B cell (primary cell): Measurements from ENCODE around the gene RIPK1. TPM values are rescaled to one million over a fixed set of nuclear protein-coding genes. Genes with fewer than 3 reads are reported as not detected.

Experiments
- ATAC-seq: fragments of 200-7000 bp; cut with Tn5 transposase; one replicate; pipeline ENCODE4 v1.10.0; 2021; ENCODE audit warnings: low read depth, mild to moderate bottlenecking, moderate number of reproducible peaks, moderate library complexity
- CTCF ChIA-PET: fragments of 350-600 bp; sonication (Branson Sonifier 250); formaldehyde crosslinking; loops from one replicate; lab custom pipeline; 2021; ENCODE audit warnings: antibody characterized with exemption, inconsistent platforms; lab: Charles Lee
- POLR2A ChIA-PET: fragments of 350-600 bp; sonication (Branson Sonifier 250); formaldehyde crosslinking; loops from one replicate; lab custom pipeline; 2021; ENCODE audit warnings: antibody characterized with exemption; lab: Charles Lee
- DNase-seq: peaks from one replicate; pipeline ENCODE4 v3.0.0; 2013
- H2AFZ ChIP-seq: 2 replicates; pipeline ENCODE4 v1.6.1; 2012; ENCODE audit warnings: mild to moderate bottlenecking, low read depth, low read length; ENCODE audit not compliant: insufficient read depth, poor library complexity, severe bottlenecking
- H3K27ac ChIP-seq, 2 donors: 1 replicate in 1 of 2; 2 replicates in 1 of 2; pipeline ENCODE4 v1.5.1; 2012 to 2013; ENCODE audit warnings: low read length in 2 of 2, mild to moderate bottlenecking in 2 of 2, moderate library complexity in 1 of 2
- H3K27me3 ChIP-seq, 4 experiments: fragments of 200-600 bp in 1 of 4; sonication (generic) in 1 of 4; replicated peaks in 1 of 4; 1 replicate in 2 of 4; 2 replicates in 2 of 4; pipeline versions ENCODE4 v1.6.1 to v1.7.0; 2013 to 2016; ENCODE audit warnings: low read length in 3 of 4, mild to moderate bottlenecking in 2 of 4, mixed read lengths in 1 of 4, moderate library complexity in 1 of 4; ENCODE audit not compliant: insufficient read depth in 4 of 4, control insufficient read depth in 3 of 4; ENCODE audit errors: control extremely low read depth in 1 of 4
- H3K36me3 ChIP-seq, 2 experiments: replicated peaks in 1 of 2; 1 replicate in 1 of 2; 2 replicates in 1 of 2; pipeline versions ENCODE4 v1.6.1 to v1.7.1; 2013; ENCODE audit warnings: low read length in 1 of 2; ENCODE audit not compliant: insufficient read depth in 2 of 2, control insufficient read depth in 1 of 2; ENCODE audit errors: control extremely low read depth in 1 of 2, extremely low read depth in 1 of 2
- H3K4me1 ChIP-seq, 2 donors: fragments of 200-600 bp in 1 of 2; sonication (generic) in 1 of 2; 1 replicate in 1 of 2; 2 replicates in 1 of 2; pipeline versions ENCODE4 v1.5.1 to v1.6.1; 2013 to 2017; ENCODE audit warnings: low read length in 2 of 2; ENCODE audit not compliant: control insufficient read depth in 2 of 2, insufficient read depth in 2 of 2
- H3K4me2 ChIP-seq: replicated peaks from 2 replicates; pipeline ENCODE3; 2012; ENCODE audit warnings: mild to moderate bottlenecking, low read depth, low read length; ENCODE audit not compliant: poor library complexity, severe bottlenecking
- H3K4me3 ChIP-seq, 5 experiments: fragments of 200-600 bp in 1 of 5; sonication (generic) in 1 of 5; 1 replicate in 3 of 5; 2 replicates in 2 of 5; pipeline versions ENCODE4 v1.5.1 to v1.7.0; 2011 to 2016; ENCODE audit warnings: low read length in 4 of 5, mild to moderate bottlenecking in 4 of 5, low read depth in 2 of 5, control low read depth in 1 of 5, moderate library complexity in 1 of 5; ENCODE audit not compliant: insufficient read depth in 1 of 5; ENCODE audit errors: control extremely low read depth in 1 of 5, extremely low read depth in 1 of 5
- H3K79me2 ChIP-seq: fragments of 200-600 bp; sonication (generic); one replicate; pipeline ENCODE4 v1.6.0; 2016; ENCODE audit warnings: low read length; ENCODE audit not compliant: control insufficient read depth, insufficient read depth
- H3K9ac ChIP-seq: fragments of 200-600 bp; sonication (generic); 2 replicates; pipeline ENCODE4 v1.6.1; 2017; ENCODE audit warnings: mild to moderate bottlenecking, low read length, moderate library complexity
- H3K9me3 ChIP-seq, 3 donors: one replicate each; pipeline versions ENCODE4 v1.6.1 to v1.7.1; 2013; ENCODE audit warnings: low read length in 2 of 3; ENCODE audit not compliant: control insufficient read depth in 2 of 3, insufficient read depth in 1 of 3; ENCODE audit errors: control extremely low read depth in 1 of 3
- H4K20me1 ChIP-seq: 2 replicates; pipeline ENCODE4 v1.6.0; 2012; ENCODE audit warnings: mild to moderate bottlenecking, low read length; ENCODE audit not compliant: insufficient read depth, control insufficient read depth, poor library complexity, severe bottlenecking
- H3K27ac Mint-ChIP-seq: one replicate; pipeline ENCODE4 v1.8.0; 2021; ENCODE audit warnings: mixed read lengths
- H3K27me3 Mint-ChIP-seq: one replicate; pipeline ENCODE4 v1.8.0; 2021; ENCODE audit warnings: mixed read lengths
- H3K4me1 Mint-ChIP-seq: one replicate; pipeline ENCODE4 v1.8.0; 2021; ENCODE audit warnings: mixed read lengths
- H3K4me3 Mint-ChIP-seq: one replicate; pipeline ENCODE4 v1.8.0; 2021; ENCODE audit warnings: mixed read lengths
- H3K9me3 Mint-ChIP-seq: one replicate; pipeline ENCODE4 v1.8.0; 2022; ENCODE audit warnings: mixed read lengths; ENCODE audit not compliant: insufficient read depth
- CTCF ChIP-seq: fragments of 200-600 bp; IDR thresholded peaks from one replicate; pipeline ENCODE4 v1.8.0; 2022; ENCODE audit warnings: antibody characterized with exemption, mild to moderate bottlenecking
- EZH2 ChIP-seq: IDR thresholded peaks from 2 replicates; pipeline ENCODE4 v1.6.1; 2012; ENCODE audit warnings: borderline replicate concordance, low read depth, mild to moderate bottlenecking, moderate library complexity, low read length; ENCODE audit not compliant: insufficient read depth, poor library complexity, severe bottlenecking
- WGBS: methylation state at CpG from one replicate; pipeline ENCODE4 v1.1.5; 2013; ENCODE audit warnings: missing lambda C conversion rate; ENCODE audit not compliant: insufficient coverage; 5-methylcytosine and 5-hydroxymethylcytosine counted together
- intact Hi-C: fragments of 100-400 bp; cut with micrococcal nuclease; formaldehyde crosslinking; loops from one replicate; pipeline ENCODE4 v1.10.0; 2022
- polyA plus RNA-seq: library from polyadenylated mRNA; depleted of rRNA; stranded (reverse); fragments of >200 nt; gene quantifications from 2 replicates; pipeline ENCODE4 v1.2.3, GENCODE V29; 2012
- total RNA-seq, 2 donors: library from RNA; stranded (reverse); fragments of 120-200 nt in 1 of 2; gene quantifications; 1 replicate in 1 of 2; 2 replicates in 1 of 2; pipeline versions ENCODE4 v1.2.3 to v1.2.4, GENCODE V29; 2013 to 2022

The RIPK1 gene
- total and polyA plus RNA-seq, 2 donors (not counting 1 experiment from before 2014, with no cell fraction given), result 7.3 to 26.2 TPM

GRCh38 chr6:3019065-3019464 lies 49.2 kb upstream of the RIPK1 start:
- H3K9ac ChIP-seq, result no peak overlapping the region
- Mint-ChIP-seq H3K4me3 (no peak overlapping the region), H3K27ac (no peak overlapping the region), H3K4me1 (peaks cover 15% of the 10 kb centered on the region), H3K27me3 (peaks cover 5% of the 10 kb centered on the region), H3K9me3 (no peaks in the 10 kb centered on the region)
- H3K9me3 ChIP-seq, result no peaks in the 10 kb centered on the region
- H3K79me2 ChIP-seq, result no peaks in the 10 kb centered on the region
- H3K4me2 ChIP-seq, result no peak overlapping the region
- TF ChIP-seq CTCF (no peak), EZH2 (no peak)
- no CpG with 5 or more reads among the region's 1 CpG for WGBS
- no peaks in the 10 kb centered on the region for H4K20me1 ChIP-seq
- ATAC-seq, result no peak
- no peak for DNase-seq
- H2AFZ ChIP-seq, result no peak overlapping the region
- H3K4me1 ChIP-seq, result peaks cover 12 to 19% of the 10 kb centered on the region in 2 donors
- H3K36me3 ChIP-seq, result peaks cover 0 to 6% of the 10 kb centered on the region in 2 experiments
- ChIA-PET CTCF (interaction anchor here (0.6 to 3.0 kb wide), 4 partner anchors 9 to 106 kb away, joined by 3 to 16 read pairs (median 3); no protein-coding TSS in a partner anchor), POLR2A (no interaction called here)
- intact Hi-C loops, result no loop called here
- H3K27me3 ChIP-seq, result peaks cover 0 to 4% (median 0%) of the 10 kb centered on the region in 4 experiments
- no peak overlapping the region for H3K27ac ChIP-seq
- H3K4me3 ChIP-seq, result no peak overlapping the region

- Histone ChIP-seq H3K4me3 (no peak overlapping the region), H3K79me2 (no peaks in the 10 kb centered on the region), H3K27me3 (peaks cover 0 to 4% (median 0%) of the 10 kb centered on the region in 4 experiments), H2AFZ (no peak overlapping the region), H4K20me1 (no peaks in the 10 kb centered on the region), H3K4me1 (peaks cover 20 to 27% of the 10 kb centered on the region in 2 donors), H3K9me3 (no peaks in the 10 kb centered on the region), H3K9ac (no peak overlapping the region), H3K36me3 (peaks cover 0 to 6% of the 10 kb centered on the region in 2 experiments), H3K4me2 (no peak overlapping the region), H3K27ac (no peak overlapping the region)
- ATAC-seq (no peak), DNase-seq (no peak)
- intact Hi-C loops, result no loop called here
- H3K4me1 Mint-ChIP-seq, result peaks cover 20% of the 10 kb centered on the region
- peaks cover 5% of the 10 kb centered on the region for H3K27me3 Mint-ChIP-seq
- WGBS, result no CpG with 5 or more reads among the region's 6 CpGs
- H3K9me3 Mint-ChIP-seq, result no peaks in the 10 kb centered on the region
- ChIA-PET POLR2A (interaction anchor here (0.6 kb wide), 1 partner anchor 229 kb away, joined by 9 read pairs; no protein-coding TSS in a partner anchor), CTCF (interaction anchor here (0.6 to 3.0 kb wide), 7 partner anchors 8 to 121 kb away, joined by 3 to 16 read pairs (median 3); partner anchors contain the start of gene NQO2)
- H3K27ac Mint-ChIP-seq, result no peak overlapping the region
- TF ChIP-seq CTCF, result no peak
- no peak for TF ChIP-seq EZH2
- H3K4me3 Mint-ChIP-seq, result no peak overlapping the region
Observed at GRCh38 chr6:3019749-3020320, 48.5 kb upstream of the RIPK1 start.
